ENCODE data around the gene LUZP2. TPM values are rescaled to one million over a fixed set of nuclear protein-coding genes. Genes with fewer than 3 reads are reported as not detected.

Gene LUZP2
- total and polyA plus RNA-seq, 2 of the 8 experiments (the other 6 are each of a cell fraction or from before 2014, with no cell fraction given): 0.79 to 1.5 TPM

DNA sequence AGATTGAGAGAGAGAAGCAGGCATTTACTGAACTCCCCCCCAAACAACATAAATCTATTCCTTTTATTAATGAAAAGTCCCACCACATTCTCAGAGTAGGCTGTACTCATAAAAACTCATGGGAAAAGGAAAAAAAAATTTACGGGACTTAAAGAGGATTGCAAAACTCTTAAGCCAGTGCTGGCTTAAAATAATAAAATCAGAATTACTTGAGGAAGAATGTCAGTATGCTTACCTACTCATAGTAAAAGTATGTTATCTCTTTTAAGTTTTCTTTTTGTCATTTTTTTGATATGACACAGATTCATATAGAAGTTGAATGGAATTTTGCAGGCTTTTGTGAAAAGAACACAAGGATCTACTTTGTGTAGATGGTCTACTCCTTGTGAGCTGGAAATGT is 126.3 kb downstream of the LUZP2 start:
- Histone ChIP-seq H3K9ac (replicated peaks in 1 of 4; ENCODE audit: extremely low read depth in 1 of 4, low read depth in 3 of 4, low read length in 3 of 4) (no peak overlapping the region), H3K36me3 (ENCODE audit: control insufficient read depth in 2 of 4, insufficient read depth in 4 of 4, low read length in 3 of 4) (no peaks in the 10 kb centered on the region), H3K4me3 (ENCODE audit: extremely low read depth in 1 of 4, insufficient read depth in 2 of 4, low read depth in 3 of 4, low read length in 4 of 4) (no peak overlapping the region), H3K79me1 (ENCODE audit: low read depth, low read length) (no peaks in the 10 kb centered on the region), H2BK12ac (ENCODE audit: low read depth, low read length) (no peak overlapping the region), H4K8ac (ENCODE audit: extremely low read depth, insufficient read depth, low read length) (no peak overlapping the region), H3K4me1 (replicated peaks in 1 of 4; ENCODE audit: control insufficient read depth in 3 of 4, insufficient read depth in 4 of 4, low read length in 3 of 4) (peaks cover 0 to 3% (median 0%) of the 10 kb centered on the region in 4 experiments; a peak in 1 of 7 replicates), H3K18ac (ENCODE audit: extremely low read depth, low read length) (no peak overlapping the region), H3K27ac (ENCODE audit: low read depth, low read length) (no peak overlapping the region), H2AK5ac (ENCODE audit: low read depth, low read length) (no peak overlapping the region), H3K4ac (replicated peaks; ENCODE audit: insufficient read length, low read depth, low read length) (no peak overlapping the region), H3K27me3 (replicated peaks in 1 of 4; ENCODE audit: control insufficient read depth in 3 of 4, extremely low read depth in 1 of 4, insufficient read depth in 3 of 4, low read length in 3 of 4) (peaks cover 0 to 1% (median 0%) of the 10 kb centered on the region in 4 experiments; a peak in 1 of 7 replicates), H2BK120ac (replicated peaks; ENCODE audit: low read depth, low read length) (no peak overlapping the region), H4K91ac (replicated peaks; ENCODE audit: insufficient read length, low read length) (no peak overlapping the region), H3K4me2 (ENCODE audit: insufficient read depth in 1 of 2, low read depth in 2 of 2, low read length in 2 of 2) (no peak overlapping the region), H4K5ac (ENCODE audit: insufficient read length, low read depth, low read length) (no peak overlapping the region), H3K56ac (replicated peaks; ENCODE audit: insufficient read length, low read depth, low read length) (no peak overlapping the region), H4K20me1 (replicated peaks in 1 of 2; ENCODE audit: control insufficient read depth in 1 of 2, insufficient read depth in 2 of 2, low read length in 2 of 2) (no peaks in the 10 kb centered on the region), H2AFZ (ENCODE audit: low read length) (no peak overlapping the region), H3K23me2 (ENCODE audit: low read depth, low read length) (no peaks in the 10 kb centered on the region), H2BK20ac (ENCODE audit: low read length) (no peak overlapping the region), H3K9me3 (ENCODE audit: insufficient read depth in 2 of 2, low read depth in 1 of 2, low read length in 1 of 2) (no peaks in the 10 kb centered on the region), H3K79me2 (ENCODE audit: control insufficient read depth in 1 of 2, insufficient read depth in 2 of 2, low read length in 2 of 2) (no peaks in the 10 kb centered on the region), H3K23ac (ENCODE audit: insufficient read length) (no peak overlapping the region), H2BK15ac (ENCODE audit: low read length) (no peak overlapping the region), H2BK5ac (ENCODE audit: low read depth, low read length) (no peak overlapping the region), H3K14ac (ENCODE audit: insufficient read length) (no peak overlapping the region)
- CTCF ChIA-PET (ENCODE audit: partially characterized antibody): no interaction called here
- WGBS, 2 experiments (ENCODE audit: extremely low coverage in 1 of 2, insufficient coverage in 1 of 2, insufficient read length in 1 of 2, insufficient replicate concordance in 2 of 2, low coverage in 1 of 2, low lambda C conversion rate in 2 of 2, missing lambda C conversion rate in 1 of 2): 71% methylated on average over 1 of the region's 1 CpG; no CpG with 5 or more reads in 1 of the 2 experiments
- no peak for FAIRE-seq
- POLR2A ChIA-PET (ENCODE audit: partially characterized antibody): no interaction called here
- DNase-seq (ENCODE audit: low read depth in 1 of 2, low spot score in 2 of 2): no peak
- TF ChIP-seq EP300 (IDR thresholded peaks at IDR 0.05; ENCODE audit: borderline replicate concordance in 1 of 2, low read depth in 2 of 2, low read length in 2 of 2): no peak
- no peak for TF ChIP-seq ZNF274 (IDR thresholded peaks at IDR 0.05; ENCODE audit: borderline replicate concordance, extremely low read depth, low read length)
- no peak for TF ChIP-seq CREB1 (IDR thresholded peaks at IDR 0.05)
- TF ChIP-seq SIX5 (IDR thresholded peaks at IDR 0.05; ENCODE audit: low read depth, low read length): no peak
- no peak for TF ChIP-seq JUN (IDR thresholded peaks at IDR 0.05; ENCODE audit: low read depth, low read length)
- TF ChIP-seq CBX5 (IDR thresholded peaks at IDR 0.05; ENCODE audit: low read depth, low read length): no peak
- TF ChIP-seq GTF2F1 (IDR thresholded peaks at IDR 0.05; ENCODE audit: borderline replicate concordance, low read depth, low read length): no peak
- TF ChIP-seq NANOG (IDR thresholded peaks at IDR 0.05; ENCODE audit: insufficient read depth, low read depth, low read length, poor library complexity, severe bottlenecking): no peak
- no peak for TF ChIP-seq SP2 (IDR thresholded peaks at IDR 0.05; ENCODE audit: low read length)
- TF ChIP-seq KDM1A (IDR thresholded peaks at IDR 0.05; ENCODE audit: borderline replicate concordance, low read length): no peak
- TF ChIP-seq, protein P1, sequence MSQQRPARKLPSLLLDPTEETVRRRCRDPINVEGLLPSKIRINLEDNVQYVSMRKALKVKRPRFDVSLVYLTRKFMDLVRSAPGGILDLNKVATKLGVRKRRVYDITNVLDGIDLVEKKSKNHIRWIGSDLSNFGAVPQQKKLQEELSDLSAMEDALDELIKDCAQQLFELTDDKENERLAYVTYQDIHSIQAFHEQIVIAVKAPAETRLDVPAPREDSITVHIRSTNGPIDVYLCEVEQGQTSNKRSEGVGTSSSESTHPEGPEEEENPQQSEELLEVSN (IDR thresholded peaks at IDR 0.05): no peak
- TF ChIP-seq YY1 (IDR thresholded peaks at IDR 0.05; ENCODE audit: low read depth, low read length): no peak
- TF ChIP-seq SP4 (IDR thresholded peaks at IDR 0.05; ENCODE audit: low read length): no peak
- no peak for TF ChIP-seq JUND (IDR thresholded peaks at IDR 0.05; ENCODE audit: low read length)
- no peak for TF ChIP-seq TCF12 (IDR thresholded peaks at IDR 0.05; ENCODE audit: low read depth, low read length)
- TF ChIP-seq KDM5A (IDR thresholded peaks at IDR 0.05; ENCODE audit: low read length): no peak

Measured in H1 (cell line).